Type B pancreatic cell (in vitro differentiated cells): Measurements from ENCODE around the gene MYBPC3. TPM values are rescaled to one million over a fixed set of nuclear protein-coding genes. Genes with fewer than 3 reads are reported as not detected.

ENCODE experiments used
- DNase-seq: peaks from one replicate; pipeline ENCODE4 v3.0.0; 2021; ENCODE audit warnings: mixed read lengths; ENCODE audit not compliant: unreplicated experiment; ENCODE audit errors: extremely low spot score
- H3K27ac Mint-ChIP-seq: 2 replicates; pipeline ENCODE4 v1.8.0; 2021; ENCODE audit warnings: mild to moderate bottlenecking, mixed read lengths
- H3K27me3 Mint-ChIP-seq: 2 replicates; pipeline ENCODE4 v1.8.0; 2021; ENCODE audit warnings: mixed read lengths
- H3K36me3 Mint-ChIP-seq: 2 replicates; pipeline ENCODE4 v1.8.0; 2021; ENCODE audit warnings: mixed read lengths
- H3K4me1 Mint-ChIP-seq: one replicate; pipeline ENCODE4 v1.8.0; 2021; ENCODE audit warnings: mixed read lengths; ENCODE audit not compliant: unreplicated experiment
- H3K4me3 Mint-ChIP-seq: 2 replicates; pipeline ENCODE4 v1.8.0; 2021; ENCODE audit warnings: mild to moderate bottlenecking, mixed read lengths
- H3K9me3 Mint-ChIP-seq: 2 replicates; pipeline ENCODE4 v1.8.0; 2021; ENCODE audit warnings: mixed read lengths
- total RNA-seq: library from RNA; stranded (reverse); gene quantifications from 2 replicates; pipeline ENCODE4 v1.2.1, GENCODE V29; 2021; ENCODE audit warnings: low replicate concordance
- TF ChIP-seq, protein P1 (sequence below): fragments of 200-600 bp; sonication (generic); conservative IDR thresholded peaks from 2 replicates; pipeline ENCODE4 v1.5.0; 2021; ENCODE audit warnings: antibody characterized with exemption, mild to moderate bottlenecking

Gene MYBPC3
- total RNA-seq, 1 donor from 2014 or later: 1.8 TPM

- H3K4me1 Mint-ChIP-seq: peaks cover under 1% of the 10 kb centered on the region
- no peak overlapping the region for H3K27ac Mint-ChIP-seq
- no peaks in the 10 kb centered on the region for H3K36me3 Mint-ChIP-seq
- H3K4me3 Mint-ChIP-seq: no peak overlapping the region
- DNase-seq: no peak
- H3K9me3 Mint-ChIP-seq: no peaks in the 10 kb centered on the region
- H3K27me3 Mint-ChIP-seq: no peaks in the 10 kb centered on the region
- TF ChIP-seq, protein P1, sequence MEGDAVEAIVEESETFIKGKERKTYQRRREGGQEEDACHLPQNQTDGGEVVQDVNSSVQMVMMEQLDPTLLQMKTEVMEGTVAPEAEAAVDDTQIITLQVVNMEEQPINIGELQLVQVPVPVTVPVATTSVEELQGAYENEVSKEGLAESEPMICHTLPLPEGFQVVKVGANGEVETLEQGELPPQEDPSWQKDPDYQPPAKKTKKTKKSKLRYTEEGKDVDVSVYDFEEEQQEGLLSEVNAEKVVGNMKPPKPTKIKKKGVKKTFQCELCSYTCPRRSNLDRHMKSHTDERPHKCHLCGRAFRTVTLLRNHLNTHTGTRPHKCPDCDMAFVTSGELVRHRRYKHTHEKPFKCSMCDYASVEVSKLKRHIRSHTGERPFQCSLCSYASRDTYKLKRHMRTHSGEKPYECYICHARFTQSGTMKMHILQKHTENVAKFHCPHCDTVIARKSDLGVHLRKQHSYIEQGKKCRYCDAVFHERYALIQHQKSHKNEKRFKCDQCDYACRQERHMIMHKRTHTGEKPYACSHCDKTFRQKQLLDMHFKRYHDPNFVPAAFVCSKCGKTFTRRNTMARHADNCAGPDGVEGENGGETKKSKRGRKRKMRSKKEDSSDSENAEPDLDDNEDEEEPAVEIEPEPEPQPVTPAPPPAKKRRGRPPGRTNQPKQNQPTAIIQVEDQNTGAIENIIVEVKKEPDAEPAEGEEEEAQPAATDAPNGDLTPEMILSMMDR: no peak
Measured at GRCh38 chr11:47360341-47360740, 7.8 kb upstream of the MYBPC3 start.

DNA sequence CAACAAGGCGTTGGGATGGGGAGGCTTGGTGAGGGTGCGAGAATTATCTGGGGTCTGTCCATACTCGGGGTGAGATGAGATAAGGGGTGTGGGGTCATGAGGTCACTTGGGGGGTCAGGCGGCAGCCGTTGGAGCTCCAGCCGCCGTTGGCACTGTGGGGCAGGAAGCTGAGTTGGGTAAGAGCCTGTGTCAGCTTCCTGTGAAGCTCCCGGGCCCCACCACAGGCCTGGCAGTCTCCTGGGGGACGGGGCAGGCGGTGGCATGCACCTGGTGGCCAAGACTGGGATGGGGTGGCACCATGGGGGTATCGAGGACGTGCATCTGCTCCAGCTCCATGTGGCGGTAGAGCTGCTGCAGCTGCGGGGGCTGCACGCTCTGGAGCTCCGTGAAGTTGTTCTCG is 7.1 kb upstream of the MYBPC3 start:
- DNase-seq: no peak
- Mint-ChIP-seq H3K4me1 (peaks cover 4% of the 10 kb centered on the region), H3K27ac (no peak overlapping the region), H3K27me3 (no peaks in the 10 kb centered on the region), H3K4me3 (no peak overlapping the region), H3K9me3 (no peaks in the 10 kb centered on the region), H3K36me3 (no peaks in the 10 kb centered on the region)
- TF ChIP-seq, protein P1: no peak

DNA sequence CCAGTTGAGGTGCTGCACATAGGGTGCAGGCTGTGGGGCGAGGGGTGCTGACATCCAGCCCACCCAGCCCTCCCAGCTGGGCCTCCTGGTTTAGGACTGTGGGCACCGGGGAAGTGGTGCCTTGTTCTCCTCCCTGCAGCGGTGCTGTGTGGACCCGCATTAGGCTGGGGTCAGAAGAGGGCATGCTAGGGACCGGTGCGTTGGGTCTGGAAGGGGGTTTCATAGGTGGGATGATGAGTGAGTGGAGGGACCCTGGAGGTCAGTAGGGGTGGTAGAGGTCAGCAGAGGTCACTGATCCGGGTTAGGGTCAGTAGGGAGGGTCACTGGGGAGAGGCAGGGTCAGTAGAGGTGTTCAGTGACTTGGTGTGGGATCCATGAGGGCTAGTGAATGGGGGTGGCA is 6.7 kb upstream of the MYBPC3 start:
- H3K9me3 Mint-ChIP-seq: no peaks in the 10 kb centered on the region
- no peak overlapping the region for H3K27ac Mint-ChIP-seq
- no peaks in the 10 kb centered on the region for H3K36me3 Mint-ChIP-seq
- TF ChIP-seq, protein P1: no peak
- DNase-seq: no peak
- H3K4me3 Mint-ChIP-seq: no peak overlapping the region
- peaks cover 4% of the 10 kb centered on the region for H3K4me1 Mint-ChIP-seq
- no peaks in the 10 kb centered on the region for H3K27me3 Mint-ChIP-seq

DNA sequence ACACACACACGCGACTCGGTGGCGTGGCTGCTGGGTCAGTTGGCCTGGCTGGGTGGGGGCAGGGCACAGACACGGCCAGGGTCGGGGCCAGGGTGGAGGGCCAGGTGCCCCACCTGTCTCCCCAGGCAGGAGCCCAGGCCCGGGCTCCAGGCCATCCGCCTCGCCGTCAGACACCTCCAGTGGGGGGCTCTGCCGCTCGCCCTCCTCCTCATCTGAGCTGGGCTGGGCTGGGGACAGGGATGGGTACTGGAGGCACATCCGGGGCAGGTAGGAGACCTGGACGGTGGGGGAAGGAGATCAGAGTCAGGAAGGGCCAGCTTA is 6.2 kb upstream of the MYBPC3 start:
- Mint-ChIP-seq H3K4me1 (peaks cover 4% of the 10 kb centered on the region), H3K36me3 (no peaks in the 10 kb centered on the region), H3K27ac (no peak overlapping the region), H3K4me3 (no peak overlapping the region), H3K27me3 (no peaks in the 10 kb centered on the region), H3K9me3 (no peaks in the 10 kb centered on the region)
- DNase-seq: no peak
- TF ChIP-seq, protein P1: no peak

DNA sequence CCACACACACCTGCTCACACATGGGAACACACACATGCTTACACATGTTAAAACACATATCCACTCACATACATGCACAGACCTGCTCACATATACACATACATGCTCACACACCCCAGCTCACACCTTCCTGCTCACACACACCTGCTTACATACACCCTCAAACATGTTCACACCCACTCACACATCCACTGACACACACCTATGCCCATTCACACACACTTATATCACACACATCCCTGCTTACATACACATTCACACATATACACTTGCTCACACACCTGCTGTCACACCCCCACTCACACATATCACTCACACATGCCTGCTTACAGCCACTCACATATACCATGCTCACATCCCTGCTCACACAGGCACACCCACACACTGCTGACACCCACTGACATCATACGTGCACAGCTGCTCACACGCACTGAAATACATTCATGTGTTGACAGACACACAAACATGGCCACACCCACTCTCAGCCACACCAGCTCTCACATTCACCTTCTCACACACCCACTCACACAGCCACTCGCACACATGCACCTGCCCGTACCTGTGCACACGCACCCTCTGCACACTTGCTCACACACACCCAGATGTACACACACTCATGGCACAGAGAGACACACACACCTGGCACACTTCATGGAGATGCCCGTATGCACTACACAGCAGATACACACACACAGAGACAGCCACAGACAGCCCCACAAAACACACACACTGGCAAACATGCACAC is 5.7 kb upstream of the MYBPC3 start:
- Mint-ChIP-seq H3K27me3 (no peaks in the 10 kb centered on the region), H3K9me3 (no peaks in the 10 kb centered on the region), H3K4me3 (no peak overlapping the region), H3K36me3 (no peaks in the 10 kb centered on the region), H3K27ac (no peak overlapping the region), H3K4me1 (peaks cover 4% of the 10 kb centered on the region)
- TF ChIP-seq, protein P1: no peak
- DNase-seq: no peak

GRCh38 chr11:47356998-47357329 is 4.5 kb upstream of the MYBPC3 start:
- Mint-ChIP-seq H3K9me3 (no peaks in the 10 kb centered on the region), H3K36me3 (no peaks in the 10 kb centered on the region), H3K27ac (no peak overlapping the region), H3K4me3 (no peak overlapping the region), H3K4me1 (peaks cover 4% of the 10 kb centered on the region), H3K27me3 (no peaks in the 10 kb centered on the region)
- DNase-seq: no peak
- TF ChIP-seq, protein P1: no peak
